GM12865 (cell line): ENCODE measurements around the gene MRTFB.
"Not testable (repeated sequence)": the region's sequence is repeated elsewhere in the genome, so short reads cannot be mapped to it uniquely, and the experiment has no call there.

Source experiments
- DNase-seq: peaks from one replicate; pipeline ENCODE4 v3.0.0; 2010; ENCODE audit warnings: low read depth
- H3K4me3 ChIP-seq: 2 replicates; pipeline ENCODE4 v1.5.1; 2011; ENCODE audit warnings: mild to moderate bottlenecking, low read depth, low read length, control low read depth
- TF ChIP-seq, protein P1 (sequence below): IDR thresholded peaks from 2 replicates; pipeline ENCODE4 v1.5.1; 2011; ENCODE audit warnings: low read length, control low read depth, low read depth, inconsistent platforms; ENCODE audit not compliant: insufficient read depth; ENCODE audit errors: missing control alignments

The MRTFB gene

GRCh38 chr16:14121142-14121541, 50.0 kb downstream of the MRTFB start:
- TF ChIP-seq, protein P1, sequence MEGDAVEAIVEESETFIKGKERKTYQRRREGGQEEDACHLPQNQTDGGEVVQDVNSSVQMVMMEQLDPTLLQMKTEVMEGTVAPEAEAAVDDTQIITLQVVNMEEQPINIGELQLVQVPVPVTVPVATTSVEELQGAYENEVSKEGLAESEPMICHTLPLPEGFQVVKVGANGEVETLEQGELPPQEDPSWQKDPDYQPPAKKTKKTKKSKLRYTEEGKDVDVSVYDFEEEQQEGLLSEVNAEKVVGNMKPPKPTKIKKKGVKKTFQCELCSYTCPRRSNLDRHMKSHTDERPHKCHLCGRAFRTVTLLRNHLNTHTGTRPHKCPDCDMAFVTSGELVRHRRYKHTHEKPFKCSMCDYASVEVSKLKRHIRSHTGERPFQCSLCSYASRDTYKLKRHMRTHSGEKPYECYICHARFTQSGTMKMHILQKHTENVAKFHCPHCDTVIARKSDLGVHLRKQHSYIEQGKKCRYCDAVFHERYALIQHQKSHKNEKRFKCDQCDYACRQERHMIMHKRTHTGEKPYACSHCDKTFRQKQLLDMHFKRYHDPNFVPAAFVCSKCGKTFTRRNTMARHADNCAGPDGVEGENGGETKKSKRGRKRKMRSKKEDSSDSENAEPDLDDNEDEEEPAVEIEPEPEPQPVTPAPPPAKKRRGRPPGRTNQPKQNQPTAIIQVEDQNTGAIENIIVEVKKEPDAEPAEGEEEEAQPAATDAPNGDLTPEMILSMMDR: no peak
- H3K4me3 ChIP-seq: no peak overlapping the region
- no peak for DNase-seq

GRCh38 chr16:14121872-14122271, 50.8 kb downstream of the MRTFB start:
- DNase-seq: no peak
- TF ChIP-seq, protein P1: no peak
- H3K4me3 ChIP-seq: no peak overlapping the region

GRCh38 chr16:14122430-14122829, 51.3 kb downstream of the MRTFB start:
- H3K4me3 ChIP-seq, DNase-seq: not testable (repeated sequence)

DNA sequence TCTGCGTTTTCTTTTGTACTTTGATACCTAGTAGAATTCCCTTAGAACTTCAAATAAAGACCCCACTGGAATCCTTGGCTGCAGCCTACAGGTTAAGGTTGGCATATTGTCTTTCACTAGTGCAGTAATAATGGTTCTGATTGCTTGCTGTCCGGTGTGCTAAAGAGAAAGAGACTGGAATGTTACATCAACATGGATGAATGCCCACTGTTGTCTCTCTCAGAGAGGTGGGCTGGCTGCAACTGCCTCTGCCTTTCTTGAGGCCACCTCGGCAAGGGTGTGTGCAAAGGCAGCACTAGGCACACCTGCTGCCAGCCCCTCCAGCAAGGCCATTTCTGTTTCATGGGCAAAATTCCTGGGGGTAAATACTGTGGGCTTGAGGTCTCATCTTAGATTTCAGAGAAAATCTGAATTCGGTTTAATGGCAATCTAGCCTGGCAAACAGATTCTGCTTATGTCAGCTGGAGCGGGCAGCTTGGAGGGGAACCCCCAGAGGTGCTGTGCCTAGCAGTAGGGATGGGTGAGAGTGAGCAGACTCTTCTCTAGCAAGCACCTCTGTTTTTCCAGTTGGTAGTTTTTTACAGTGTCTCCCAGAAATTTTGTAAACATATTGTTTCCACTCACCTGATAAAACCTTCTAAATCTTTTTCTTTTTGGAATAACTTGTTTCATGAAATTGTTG, 54.0 kb downstream of the MRTFB start:
- no peak overlapping the region for H3K4me3 ChIP-seq
- DNase-seq: no peak
- TF ChIP-seq, protein P1: no peak

GRCh38 chr16:14125708-14126107, 54.6 kb downstream of the MRTFB start:
- TF ChIP-seq, protein P1: no peak
- DNase-seq: no peak
- H3K4me3 ChIP-seq: no peak overlapping the region

GRCh38 chr16:14128097-14128496, 57.0 kb downstream of the MRTFB start:
- H3K4me3 ChIP-seq: no peak overlapping the region
- TF ChIP-seq, protein P1: no peak

DNA sequence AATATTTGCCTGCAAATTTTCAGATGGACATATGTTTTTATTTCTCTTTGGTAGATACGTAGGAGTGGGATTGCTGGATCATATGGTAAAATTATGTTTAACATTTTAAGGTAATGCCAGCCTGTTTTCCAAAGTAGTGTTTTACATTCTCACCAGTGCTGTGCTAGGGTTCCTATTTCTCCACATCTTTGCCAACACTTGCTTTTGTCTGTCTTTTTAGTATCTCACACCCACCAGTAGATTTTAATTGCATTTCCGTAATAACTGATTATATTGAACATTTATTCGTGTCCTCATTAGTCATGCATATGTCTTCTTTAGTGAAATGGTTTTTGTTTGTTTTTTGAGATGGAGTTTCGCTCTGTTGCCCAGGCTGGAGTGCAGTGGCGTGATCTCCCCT, 58.4 kb downstream of the MRTFB start:
- TF ChIP-seq, protein P1: no peak
- DNase-seq: no peak

More at GRCh38 chr16:14128097-14128496, 57.0 kb downstream of the MRTFB start:
- DNase-seq: no peak

More for the DNA sequence above, 58.4 kb downstream of the MRTFB start:
- H3K4me3 ChIP-seq: no peak overlapping the region
